ENCODE measurements around the gene FANCG. TPM values are rescaled to one million over a fixed set of nuclear protein-coding genes. Genes with fewer than 3 reads are reported as not detected.

FANCG gene
- total RNA-seq, 1 donor from 2014 or later, result 14.1 TPM

- peaks cover 44% of the 10 kb centered on the region for H3K36me3 ChIP-seq (ENCODE audit: insufficient read depth, low read length)
- TF ChIP-seq CTCF (IDR thresholded peaks at IDR 0.05; ENCODE audit: insufficient read depth, low read depth, low read length) (no peak), EZH2 (IDR thresholded peaks at IDR 0.05; ENCODE audit: insufficient read depth, low read length) (no peak)
- H3K27ac Mint-ChIP-seq (ENCODE audit: unreplicated experiment), result peak overlapping the region; percentile 91
- peak overlapping the region; percentile 94 for H3K9ac ChIP-seq (ENCODE audit: low read length)
- peaks cover 24% of the 10 kb centered on the region for H3K36me3 Mint-ChIP-seq (ENCODE audit: low read depth, unreplicated experiment)
- peaks cover 17% of the 10 kb centered on the region for H3K4me1 ChIP-seq (ENCODE audit: insufficient read depth, low read length)
- no peak overlapping the region for H2AFZ ChIP-seq (ENCODE audit: low read depth, low read length)
- H3K9me3 Mint-ChIP-seq (ENCODE audit: unreplicated experiment), result no peaks in the 10 kb centered on the region
- H3K4me1 Mint-ChIP-seq (ENCODE audit: low read depth, unreplicated experiment), result peaks cover 19% of the 10 kb centered on the region
- peak overlapping the region; percentile 91 for H3K4me2 ChIP-seq (ENCODE audit: low read length)
- no peaks in the 10 kb centered on the region for H3K27me3 Mint-ChIP-seq (ENCODE audit: low read depth, unreplicated experiment)
- H3K27ac ChIP-seq (ENCODE audit: low read depth, low read length), result peak overlapping the region; percentile 93
- peaks cover 14% of the 10 kb centered on the region for H4K20me1 ChIP-seq (ENCODE audit: insufficient read depth, low read length)
- peaks cover 39% of the 10 kb centered on the region for H3K79me2 ChIP-seq (ENCODE audit: insufficient read depth, low read length)
- no peaks in the 10 kb centered on the region for H3K27me3 ChIP-seq (ENCODE audit: insufficient read depth, low read length)
- H3K4me3 ChIP-seq (ENCODE audit: insufficient read depth, low read depth, low read length), result peak overlapping the region; percentile 82
- peak overlapping the region; percentile 93 for H3K4me3 Mint-ChIP-seq (ENCODE audit: unreplicated experiment)
- FAIRE-seq (no peak), DNase-seq (ENCODE audit: low read depth) (no peak)
- H3K9me3 ChIP-seq (ENCODE audit: insufficient read depth, low read depth, low read length), result no peaks in the 10 kb centered on the region
These were observed 24.0 kb upstream of the FANCG start for GRCh38 chr9:35103660-35104191.

- Mint-ChIP-seq H3K27ac (ENCODE audit: unreplicated experiment) (peak within 1 kb of the TSS; percentile 91), H3K36me3 (ENCODE audit: low read depth, unreplicated experiment) (peaks cover 24% of the 10 kb centered on the region), H3K4me1 (ENCODE audit: low read depth, unreplicated experiment) (peaks cover 18% of the 10 kb centered on the region), H3K27me3 (ENCODE audit: low read depth, unreplicated experiment) (no peaks in the 10 kb centered on the region), H3K4me3 (ENCODE audit: unreplicated experiment) (peak within 1 kb of the TSS; percentile 93), H3K9me3 (ENCODE audit: unreplicated experiment) (no peaks in the 10 kb centered on the region)
- Histone ChIP-seq H3K9ac (ENCODE audit: low read length) (peak within 1 kb of the TSS; percentile 94), H3K27me3 (ENCODE audit: insufficient read depth, low read length) (no peaks in the 10 kb centered on the region), H2AFZ (ENCODE audit: low read depth, low read length) (peak within 1 kb of the TSS; percentile 78), H3K27ac (ENCODE audit: low read depth, low read length) (peak within 1 kb of the TSS; percentile 93), H3K36me3 (ENCODE audit: insufficient read depth, low read length) (peaks cover 39% of the 10 kb centered on the region), H3K9me3 (ENCODE audit: insufficient read depth, low read depth, low read length) (no peaks in the 10 kb centered on the region), H3K79me2 (ENCODE audit: insufficient read depth, low read length) (peaks cover 32% of the 10 kb centered on the region), H3K4me1 (ENCODE audit: insufficient read depth, low read length) (peaks cover 17% of the 10 kb centered on the region), H3K4me2 (ENCODE audit: low read length) (peak within 1 kb of the TSS; percentile 91), H4K20me1 (ENCODE audit: insufficient read depth, low read length) (peaks cover 9% of the 10 kb centered on the region), H3K4me3 (ENCODE audit: insufficient read depth, low read depth, low read length) (peak within 1 kb of the TSS; percentile 82)
- TF ChIP-seq CTCF (IDR thresholded peaks at IDR 0.05; ENCODE audit: insufficient read depth, low read depth, low read length), result no peak
- TF ChIP-seq EZH2 (IDR thresholded peaks at IDR 0.05; ENCODE audit: insufficient read depth, low read length), result no peak
- DNase-seq (ENCODE audit: low read depth) (peak; percentile 95), FAIRE-seq (peak; percentile 93)
These were observed 23.3 kb upstream of the FANCG start, which contains the start of gene STOML2 for GRCh38 chr9:35102769-35103659. Gene STOML2 (minus strand): TSS chr9:35103131. CDS start chr9:35103094, 37 bp downstream.

All from astrocyte (in vitro differentiated cells and primary cell).